ENCODE results near the gene PHPT1. TPM values are rescaled to one million over a fixed set of nuclear protein-coding genes. Genes with fewer than 3 reads are reported as not detected.
"Not testable (repeated sequence)": the region's sequence is repeated elsewhere in the genome, so short reads cannot be mapped to it uniquely, and the experiment has no call there.

Gene PHPT1
- total and polyA plus RNA-seq, 8 donors: 66.1 to 151 (median 100) TPM

DNA sequence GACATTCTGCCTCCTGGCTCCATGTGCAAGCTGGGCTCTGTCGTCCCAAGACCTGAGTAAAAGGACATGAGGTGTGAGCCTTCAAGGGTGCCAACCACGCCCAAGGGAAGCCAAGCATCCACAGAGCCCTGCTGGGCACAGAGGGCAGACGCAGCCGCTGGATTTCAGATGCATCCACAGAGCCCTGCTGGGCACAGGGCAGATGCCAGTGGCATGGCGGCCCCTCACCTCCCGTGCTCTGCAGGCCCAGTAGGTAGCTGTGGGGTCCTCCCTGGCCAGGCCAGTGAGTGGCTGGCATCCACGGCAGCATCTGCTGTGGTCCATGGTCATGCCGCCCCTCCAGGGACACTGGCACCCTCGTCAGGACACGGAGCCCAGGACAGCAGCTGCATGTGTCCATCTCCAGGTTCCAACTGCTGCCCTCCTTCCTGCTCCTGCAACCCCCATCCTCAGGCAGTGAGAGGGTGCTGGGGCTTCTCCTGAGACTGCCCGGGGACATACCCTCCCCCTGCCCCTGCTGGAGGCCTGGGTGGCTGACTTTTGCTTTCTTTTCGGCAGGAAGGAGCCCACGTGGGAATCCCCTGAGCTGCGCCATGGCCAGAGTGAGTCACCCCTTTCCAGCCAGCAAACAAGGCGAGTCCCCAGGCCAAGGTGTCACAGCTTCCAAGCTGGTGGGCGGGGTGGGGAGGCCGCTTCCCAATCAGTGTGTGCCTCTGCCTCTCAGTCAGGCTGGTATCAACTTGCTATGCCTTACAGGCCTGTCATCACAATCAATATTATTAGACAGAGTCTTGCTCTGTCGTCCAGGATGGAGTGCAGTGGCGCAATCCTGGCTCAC, 33.1 kb downstream of the PHPT1 start:
- peak; percentile 43 for ATAC-seq
- H3K36me3 ChIP-seq: no peaks in the 10 kb centered on the region
- TF ChIP-seq, protein P1, sequence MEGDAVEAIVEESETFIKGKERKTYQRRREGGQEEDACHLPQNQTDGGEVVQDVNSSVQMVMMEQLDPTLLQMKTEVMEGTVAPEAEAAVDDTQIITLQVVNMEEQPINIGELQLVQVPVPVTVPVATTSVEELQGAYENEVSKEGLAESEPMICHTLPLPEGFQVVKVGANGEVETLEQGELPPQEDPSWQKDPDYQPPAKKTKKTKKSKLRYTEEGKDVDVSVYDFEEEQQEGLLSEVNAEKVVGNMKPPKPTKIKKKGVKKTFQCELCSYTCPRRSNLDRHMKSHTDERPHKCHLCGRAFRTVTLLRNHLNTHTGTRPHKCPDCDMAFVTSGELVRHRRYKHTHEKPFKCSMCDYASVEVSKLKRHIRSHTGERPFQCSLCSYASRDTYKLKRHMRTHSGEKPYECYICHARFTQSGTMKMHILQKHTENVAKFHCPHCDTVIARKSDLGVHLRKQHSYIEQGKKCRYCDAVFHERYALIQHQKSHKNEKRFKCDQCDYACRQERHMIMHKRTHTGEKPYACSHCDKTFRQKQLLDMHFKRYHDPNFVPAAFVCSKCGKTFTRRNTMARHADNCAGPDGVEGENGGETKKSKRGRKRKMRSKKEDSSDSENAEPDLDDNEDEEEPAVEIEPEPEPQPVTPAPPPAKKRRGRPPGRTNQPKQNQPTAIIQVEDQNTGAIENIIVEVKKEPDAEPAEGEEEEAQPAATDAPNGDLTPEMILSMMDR (IDR thresholded peaks at IDR 0.05): no peak
- peaks cover 9 to 35% of the 10 kb centered on the region in 2 donors for H3K4me1 ChIP-seq
- H3K4me3 ChIP-seq: peak overlapping the region in 1 of 2 donors; percentile 30
- no peaks in the 10 kb centered on the region for H3K9me3 ChIP-seq
- H3K27me3 ChIP-seq: no peaks in the 10 kb centered on the region
- intact Hi-C loops (cut with DNase I): no loop called here
- H3K27ac ChIP-seq: peak overlapping the region; percentile 39 to 76
- peak in 1 of 4 donors; percentile 77 for DNase-seq

DNA sequence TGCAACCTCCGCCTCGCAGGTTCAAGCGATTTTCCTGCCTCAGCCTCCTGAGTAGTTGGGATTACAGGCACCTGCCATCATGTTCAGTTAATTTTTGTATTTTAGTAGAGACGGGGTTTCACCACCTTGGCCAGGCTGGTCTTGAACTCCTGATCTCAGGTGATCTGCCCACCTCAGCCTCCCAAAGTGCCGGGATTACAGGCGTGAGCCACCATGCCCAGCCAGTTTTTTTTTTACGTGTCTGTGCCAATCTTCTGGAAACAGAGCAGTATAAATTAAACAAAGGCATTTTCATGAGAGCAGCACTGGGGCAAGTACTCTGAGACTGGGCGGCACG, 33.7 kb downstream of the PHPT1 start:
- H3K27me3 ChIP-seq; ATAC-seq; intact Hi-C loops (cut with DNase I); H3K4me3 ChIP-seq; H3K9me3 ChIP-seq; DNase-seq; H3K36me3 ChIP-seq: not testable (repeated sequence)
- H3K27ac ChIP-seq: peak overlapping the region; percentile 39 to 76
- peaks cover 13 to 41% of the 10 kb centered on the region in 2 donors for H3K4me1 ChIP-seq

DNA sequence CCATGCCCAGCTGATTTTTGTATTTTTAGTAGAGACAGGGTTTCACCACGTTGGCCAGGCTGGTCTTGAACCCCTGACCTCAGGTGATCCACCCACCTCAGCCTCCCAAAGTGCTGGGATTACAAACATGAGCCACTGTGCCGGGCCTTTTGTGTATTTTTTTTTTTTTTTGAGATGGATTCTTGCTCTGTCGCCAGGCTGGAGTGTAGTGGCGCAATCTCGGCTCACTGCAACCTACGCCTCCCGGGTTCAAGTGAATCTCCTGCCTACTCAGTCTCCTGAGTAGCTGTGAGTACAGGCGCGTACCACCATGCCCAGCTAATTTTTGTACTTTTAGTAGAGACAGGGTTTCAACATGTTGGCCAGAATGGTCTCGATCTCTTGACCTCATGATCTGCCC, 34.5 kb downstream of the PHPT1 start:
- H3K4me3 ChIP-seq; H3K9me3 ChIP-seq; intact Hi-C loops (cut with DNase I); DNase-seq; ATAC-seq; H3K36me3 ChIP-seq; H3K27me3 ChIP-seq; H3K27ac ChIP-seq: not testable (repeated sequence)
- peaks cover 13 to 47% of the 10 kb centered on the region in 2 donors for H3K4me1 ChIP-seq

DNA sequence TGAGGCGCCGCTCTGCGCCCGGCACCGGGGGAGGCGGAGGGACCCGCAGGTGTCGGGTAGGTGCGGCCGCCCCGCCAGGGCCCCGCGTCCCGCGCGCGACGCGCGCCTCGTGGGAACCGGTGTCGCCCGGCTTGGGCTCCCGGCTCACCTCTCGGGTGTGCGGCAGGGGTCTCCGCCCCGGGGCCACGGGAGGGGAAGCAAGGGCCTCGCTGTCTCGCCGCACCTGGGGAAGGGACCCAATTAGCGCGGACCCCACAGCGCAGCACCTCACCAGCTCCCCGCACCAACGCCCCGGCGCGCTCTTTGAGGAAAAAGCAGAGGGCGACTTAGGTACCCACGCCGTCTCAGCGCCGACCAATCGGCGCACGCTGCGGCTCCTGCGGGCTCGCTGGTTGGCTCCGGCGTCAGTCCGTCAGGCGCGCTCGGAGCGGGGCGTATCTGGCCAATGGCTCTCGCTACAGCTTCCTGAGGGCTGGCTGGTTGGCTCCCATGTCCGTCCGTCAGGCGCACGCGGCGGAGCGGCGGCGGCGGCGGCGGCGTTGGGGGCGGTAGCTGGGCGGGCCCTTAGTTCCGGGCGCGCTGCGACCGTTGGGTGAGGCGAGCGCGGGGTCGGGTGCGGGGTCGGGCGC, 36.9 kb downstream of the PHPT1 start, which contains the start of gene TRAF2:
TRAF2 (plus strand) TSS at position 567 of the 629 bp plus-strand sequence. CDS start 12,225 bp downstream, outside the sequence.
- Histone ChIP-seq H3K27ac (peak within 1 kb of the TSS; percentile 74 to 90), H3K9me3 (no peaks in the 10 kb centered on the region), H3K27me3 (no peaks in the 10 kb centered on the region), H3K36me3 (peaks cover 0 to 9% of the 10 kb centered on the region in 2 donors), H3K4me1 (peaks cover 13 to 47% of the 10 kb centered on the region in 2 donors), H3K4me3 (peak within 1 kb of the TSS; percentile 68 to 94)
- intact Hi-C loops (cut with DNase I): no loop called here
- ATAC-seq: peak; percentile 97
- TF ChIP-seq, protein P1 (IDR thresholded peaks at IDR 0.05): no peak
- peak; percentile 97 to 99 (median 98) for DNase-seq

DNA sequence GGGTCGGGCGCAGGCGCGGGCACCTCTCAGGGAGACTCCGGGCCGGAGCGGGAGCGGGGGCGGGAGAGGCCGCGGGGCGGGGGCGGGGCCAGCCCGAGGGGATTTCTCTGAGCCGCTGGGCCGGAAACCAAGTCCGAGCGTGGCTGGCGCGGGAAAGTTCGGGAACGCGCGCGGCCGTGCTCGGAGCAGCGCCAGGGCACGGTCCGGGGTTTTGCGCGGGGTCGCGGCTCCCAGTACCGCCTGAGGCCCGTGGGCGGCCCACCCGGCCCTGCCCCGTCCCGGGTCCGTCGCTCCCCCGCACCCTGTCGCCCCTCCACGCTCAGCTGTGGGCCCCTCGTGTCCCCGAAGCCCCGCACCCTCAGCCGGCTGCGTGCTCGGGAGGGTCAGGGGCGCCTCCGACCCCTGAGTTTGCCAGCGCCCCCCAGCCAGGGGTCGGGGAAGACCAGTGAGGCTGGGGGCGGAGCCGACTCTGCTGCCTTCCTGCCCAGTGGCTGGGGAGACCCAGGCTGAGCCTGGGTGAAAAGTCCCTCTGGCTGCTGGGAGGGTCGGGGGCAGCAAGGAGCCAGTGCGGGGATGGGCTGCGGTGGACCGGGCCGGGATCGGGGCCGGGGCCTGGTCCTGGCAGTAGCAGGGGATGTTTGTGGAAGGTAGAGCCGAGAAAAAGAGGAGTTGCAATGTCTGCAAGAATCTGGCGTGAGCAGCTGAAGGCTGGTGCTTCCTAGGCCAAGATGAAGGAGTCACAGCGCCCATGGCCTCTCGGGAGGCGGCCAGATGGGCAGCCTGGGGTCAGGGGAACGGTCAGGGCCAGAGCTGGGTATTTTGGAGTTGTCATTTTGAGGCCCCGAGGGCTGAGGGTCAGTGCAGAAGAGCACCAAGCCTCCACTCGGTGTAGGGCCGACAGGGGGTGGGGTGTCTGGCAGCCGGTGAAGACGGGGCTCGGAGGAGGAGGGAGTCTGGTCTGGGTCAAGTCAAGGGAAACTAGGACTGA, 37.7 kb downstream of the PHPT1 start:
- TF ChIP-seq, protein P1 (IDR thresholded peaks at IDR 0.05): no peak
- Histone ChIP-seq H3K4me3 (peak overlapping the region; percentile 68 to 94), H3K27ac (peak overlapping the region; percentile 74 to 90), H3K36me3 (peaks cover 0 to 15% of the 10 kb centered on the region in 2 donors), H3K27me3 (no peaks in the 10 kb centered on the region), H3K4me1 (peaks cover 13 to 40% of the 10 kb centered on the region in 2 donors), H3K9me3 (no peaks in the 10 kb centered on the region)
- ATAC-seq: peak; percentile 25
- intact Hi-C loops (cut with DNase I): no loop called here
- DNase-seq: no peak
